SHP77 treated with DMSO at 0.1 percent for 48 hours (cell line): ENCODE data around the gene TTYH3.
"Not testable (repeated sequence)": the region's sequence is repeated elsewhere in the genome, so short reads cannot be mapped to it uniquely, and the experiment has no call there.

Experiments used
- DNase-seq: peaks from one replicate; lab custom pipeline; 2025; lab: John Stamatoyannopoulos, UW

TTYH3 gene

GRCh38 chr7:2688409-2689342 is 56.9 kb downstream of the TTYH3 start:
- no peak for DNase-seq

GRCh38 chr7:2689343-2689847 is 57.6 kb downstream of the TTYH3 start:
- no peak for DNase-seq

- DNase-seq = no peak
Measured at GRCh38 chr7:2689951-2690705, 58.3 kb downstream of the TTYH3 start.

GRCh38 chr7:2691011-2691707 is 59.4 kb downstream of the TTYH3 start:
- DNase-seq = no peak

GRCh38 chr7:2691932-2692439 is 60.2 kb downstream of the TTYH3 start:
- not testable (repeated sequence) for DNase-seq

GRCh38 chr7:2692543-2692942 is 60.8 kb downstream of the TTYH3 start:
- DNase-seq = no peak

- DNase-seq = not testable (repeated sequence)
Measured at GRCh38 chr7:2693420-2694121, 61.8 kb downstream of the TTYH3 start.

- DNase-seq = not testable (repeated sequence)
Measured at GRCh38 chr7:2694122-2694436, 62.3 kb downstream of the TTYH3 start.

- DNase-seq = peak; percentile 31
Measured at GRCh38 chr7:2698581-2699288, 66.9 kb downstream of the TTYH3 start.

- no peak for DNase-seq
Measured at GRCh38 chr7:2699289-2699620, 67.5 kb downstream of the TTYH3 start.

- no peak for DNase-seq
Measured at GRCh38 chr7:2700141-2700850, 68.5 kb downstream of the TTYH3 start.

- no peak for DNase-seq
Measured at GRCh38 chr7:2701424-2701823, 69.6 kb downstream of the TTYH3 start.

GRCh38 chr7:2701832-2702593 is 70.2 kb downstream of the TTYH3 start:
- no peak for DNase-seq

GRCh38 chr7:2702594-2702957 is 70.8 kb downstream of the TTYH3 start:
- DNase-seq = no peak

GRCh38 chr7:2705371-2706096 is 73.7 kb downstream of the TTYH3 start:
- no peak for DNase-seq

GRCh38 chr7:2706685-2707126 is 74.9 kb downstream of the TTYH3 start:
- no peak for DNase-seq

- DNase-seq = no peak
Measured at GRCh38 chr7:2707481-2707880, 75.7 kb downstream of the TTYH3 start.

- no peak for DNase-seq
Measured at GRCh38 chr7:2708041-2708440, 76.3 kb downstream of the TTYH3 start.
